Lower leg skin (tissue), 3 donors: ENCODE results near the gene GPR137B.

Source experiments
- CTCF ChIP-seq, 3 donors: fragments of 450-650 bp; IDR thresholded peaks; one replicate each; pipeline ENCODE4 v1.5.1; 2016; ENCODE audit warnings: antibody characterized with exemption in 3 of 3, mild to moderate bottlenecking in 3 of 3, moderate library complexity in 2 of 3
- POLR2A ChIP-seq, 2 donors: fragments of 450-650 bp; IDR thresholded peaks; one replicate each; pipeline ENCODE4 v1.6.1; 2016 to 2017; ENCODE audit warnings: antibody characterized with exemption in 2 of 2, mild to moderate bottlenecking in 1 of 2, moderate library complexity in 1 of 2

- no peak for TF ChIP-seq CTCF (IDR thresholded peaks at IDR 0.05)
- TF ChIP-seq POLR2A (IDR thresholded peaks at IDR 0.05) = no peak
Observed at GRCh38 chr1:236155841-236156503, 13.6 kb downstream of the GPR137B start.
